IMR-90 (cell line): ENCODE results near the gene CERS5. TPM values are rescaled to one million over a fixed set of nuclear protein-coding genes. Genes with fewer than 3 reads are reported as not detected.

Experiments used
- ATAC-seq: fragments of 200-7000 bp; cut with Tn5 transposase; 2 replicates; pipeline ENCODE4 v1.9.1; 2020; ENCODE audit warnings: low read depth, mild to moderate bottlenecking, moderate library complexity
- BruUV-seq: library from RNA; stranded (reverse); fragments of 400-500 nt; replicated peaks from 2 replicates; lab custom pipeline; 2021; lab: Mats Ljungman, UMichigan
- CTCF ChIA-PET: fragments of 300-600 bp; formaldehyde crosslinking; extraction: SDS; loops from one replicate; lab custom pipeline; 2021; ENCODE audit warnings: antibody characterized with exemption; lab: Yijun Ruan, JAX
- POLR2A ChIA-PET: fragments of 300-600 bp; sonication (Branson Sonifier 250); formaldehyde crosslinking; loops from one replicate; lab custom pipeline; 2022; ENCODE audit warnings: antibody characterized with exemption; ENCODE audit not compliant: unreplicated experiment; lab: Charles Lee
- DNase-seq: peaks from one replicate; pipeline ENCODE4 v3.0.0; 2013
- H2AFZ ChIP-seq: replicated peaks from 2 replicates; pipeline ENCODE3; 2013; ENCODE audit warnings: low read length, mild to moderate bottlenecking; ENCODE audit not compliant: poor library complexity
- H2AK5ac ChIP-seq: 2 replicates; pipeline ENCODE4 v1.6.1; 2013; ENCODE audit warnings: low read depth, low read length, inconsistent platforms
- H2AK9ac ChIP-seq: replicated peaks from 2 replicates; pipeline ENCODE3; 2013; ENCODE audit warnings: mild to moderate bottlenecking, low read depth, low read length, moderate library complexity; ENCODE audit not compliant: poor library complexity
- H2BK120ac ChIP-seq: 2 replicates; pipeline ENCODE4 v1.6.1; 2013; ENCODE audit warnings: low read depth, low read length, inconsistent platforms
- H2BK15ac ChIP-seq: 3 replicates; pipeline ENCODE4 v1.6.1; 2013; ENCODE audit warnings: low read depth, low read length, inconsistent platforms
- H2BK20ac ChIP-seq: 2 replicates; pipeline ENCODE4 v1.6.1; 2013; ENCODE audit warnings: low read depth, mild to moderate bottlenecking, inconsistent platforms, low read length, moderate library complexity
- H2BK5ac ChIP-seq: 2 replicates; pipeline ENCODE4 v1.6.1; 2013; ENCODE audit warnings: mild to moderate bottlenecking, low read depth, low read length, inconsistent platforms; ENCODE audit not compliant: poor library complexity, severe bottlenecking
- H3K14ac ChIP-seq: replicated peaks from 2 replicates; pipeline ENCODE4 v1.6.1; 2013; ENCODE audit warnings: low read depth, low read length, inconsistent platforms
- H3K18ac ChIP-seq: 2 replicates; pipeline ENCODE4 v1.6.1; 2013; ENCODE audit warnings: low read depth, low read length, control low read depth
- H3K23ac ChIP-seq: 2 replicates; pipeline ENCODE4 v1.6.1; 2013; ENCODE audit warnings: low read depth, low read length, inconsistent platforms
- H3K27ac ChIP-seq: 2 replicates; pipeline ENCODE4 v1.5.1; 2013; ENCODE audit warnings: mild to moderate bottlenecking, control low read depth, low read length; ENCODE audit not compliant: insufficient read depth
- H3K27me3 ChIP-seq: 2 replicates; pipeline ENCODE4 v1.6.1; 2013; ENCODE audit warnings: low read length; ENCODE audit not compliant: control insufficient read depth, insufficient read depth
- H3K36me3 ChIP-seq: 2 replicates; pipeline ENCODE4 v1.6.1; 2013; ENCODE audit warnings: low read length, mixed read lengths; ENCODE audit not compliant: control insufficient read depth, insufficient read depth
- H3K4ac ChIP-seq: 2 replicates; pipeline ENCODE4 v1.6.1; 2013; ENCODE audit warnings: low read depth, low read length, inconsistent platforms
- H3K4me1 ChIP-seq: 2 replicates; pipeline ENCODE4 v1.6.1; 2013; ENCODE audit warnings: low read length, mixed read lengths; ENCODE audit not compliant: control insufficient read depth, insufficient read depth
- H3K4me2 ChIP-seq: 2 replicates; pipeline ENCODE4 v1.6.1; 2013; ENCODE audit warnings: low read depth, mild to moderate bottlenecking, control low read depth, low read length, moderate library complexity
- H3K4me3 ChIP-seq: 2 replicates; pipeline ENCODE4 v1.5.1; 2013; ENCODE audit warnings: low read depth, mild to moderate bottlenecking, control low read depth, low read length, moderate library complexity; ENCODE audit not compliant: insufficient read depth
- H3K56ac ChIP-seq: 2 replicates; pipeline ENCODE4 v1.6.1; 2013; ENCODE audit warnings: low read length, inconsistent platforms; ENCODE audit not compliant: insufficient read depth; ENCODE audit errors: extremely low read depth
- H3K79me1 ChIP-seq, 2 experiments: 2 replicates each; pipeline ENCODE4 v1.6.1; 2013; ENCODE audit warnings: low read length in 2 of 2, inconsistent platforms in 1 of 2, low read depth in 1 of 2
- H3K9ac ChIP-seq: 2 replicates; pipeline ENCODE4 v1.6.1; 2013; ENCODE audit warnings: low read depth, low read length, control low read depth
- H3K9me1 ChIP-seq: 2 replicates; pipeline ENCODE4 v1.6.1; 2013; ENCODE audit warnings: low read length, inconsistent platforms; ENCODE audit not compliant: insufficient read depth
- H3K9me3 ChIP-seq: 2 replicates; pipeline ENCODE4 v1.6.1; 2013; ENCODE audit warnings: low read length; ENCODE audit not compliant: control insufficient read depth, insufficient read depth
- H4K20me1 ChIP-seq: 2 replicates; pipeline ENCODE4 v1.6.1; 2013; ENCODE audit warnings: low read length, inconsistent platforms; ENCODE audit not compliant: insufficient read depth
- H4K5ac ChIP-seq: 2 replicates; pipeline ENCODE4 v1.6.1; 2013; ENCODE audit warnings: mild to moderate bottlenecking, low read depth, low read length, control low read depth
- H4K8ac ChIP-seq, 2 experiments: 2 replicates each; pipeline ENCODE4 v1.6.1; 2013; ENCODE audit warnings: low read depth in 2 of 2, low read length in 2 of 2, control low read depth in 1 of 2, inconsistent platforms in 1 of 2
- H4K91ac ChIP-seq: 2 replicates; pipeline ENCODE4 v1.6.1; 2013; ENCODE audit warnings: low read depth, low read length, inconsistent platforms; ENCODE audit not compliant: insufficient read depth
- BHLHE40 ChIP-seq: fragments of 150-350 bp; IDR thresholded peaks from 2 replicates; pipeline ENCODE4 v1.6.1; 2016; ENCODE audit warnings: mild to moderate bottlenecking, low read depth, low read length
- CEBPB ChIP-seq: IDR thresholded peaks from 2 replicates; pipeline ENCODE4 v1.6.1; 2012; ENCODE audit warnings: low read depth, low read length, improper control_type of control experiment
- CHD1 ChIP-seq: IDR thresholded peaks from 2 replicates; pipeline ENCODE4 v1.6.1; 2012; ENCODE audit warnings: low read depth, low read length, improper control_type of control experiment
- CTCF ChIP-seq: conservative IDR thresholded peaks from 2 replicates; pipeline ENCODE4 v1.5.1; 2012; ENCODE audit warnings: mild to moderate bottlenecking, low read depth, low read length, improper control_type of control experiment
- ELK1 ChIP-seq: fragments of 150-350 bp; IDR thresholded peaks from 2 replicates; pipeline ENCODE4 v1.6.1; 2016; ENCODE audit warnings: low read depth, mild to moderate bottlenecking, low read length, moderate library complexity, borderline replicate concordance
- FOS ChIP-seq: fragments of 150-350 bp; IDR thresholded peaks from 2 replicates; pipeline ENCODE4 v1.6.1; 2016; ENCODE audit warnings: low read depth, low read length
- MAFK ChIP-seq: IDR thresholded peaks from 2 replicates; pipeline ENCODE4 v1.6.1; 2012; ENCODE audit warnings: low read depth, low read length, improper control_type of control experiment
- MAZ ChIP-seq: IDR thresholded peaks from 2 replicates; pipeline ENCODE4 v1.6.1; 2012; ENCODE audit warnings: low read depth, mild to moderate bottlenecking, low read length, improper control_type of control experiment, moderate library complexity, borderline replicate concordance
- MXI1 ChIP-seq: IDR thresholded peaks from 2 replicates; pipeline ENCODE4 v1.6.1; 2012; ENCODE audit warnings: low read depth, mild to moderate bottlenecking, low read length, moderate library complexity, borderline replicate concordance
- NFE2L2 ChIP-seq: fragments of 150-350 bp; IDR thresholded peaks from 2 replicates; pipeline ENCODE4 v1.6.1; 2016; ENCODE audit warnings: low read depth, mild to moderate bottlenecking, low read length
- POLR2A ChIP-seq: IDR thresholded peaks from 2 replicates; pipeline ENCODE4 v1.6.1; 2012; ENCODE audit warnings: mild to moderate bottlenecking, low read depth, low read length
- RAD21 ChIP-seq: IDR thresholded peaks from 2 replicates; pipeline ENCODE4 v1.6.1; 2012; ENCODE audit warnings: low read length, improper control_type of control experiment
- RCOR1 ChIP-seq: IDR thresholded peaks from 2 replicates; pipeline ENCODE4 v1.6.1; 2012; ENCODE audit warnings: mild to moderate bottlenecking, low read length, improper control_type of control experiment; ENCODE audit not compliant: insufficient replicate concordance
- RFX5 ChIP-seq: IDR thresholded peaks from 2 replicates; pipeline ENCODE4 v1.8.0; 2012; ENCODE audit warnings: low read depth, mild to moderate bottlenecking, low read length, moderate library complexity
- SMC3 ChIP-seq: fragments of 150-350 bp; IDR thresholded peaks from 2 replicates; pipeline ENCODE4 v1.6.1; 2016; ENCODE audit warnings: low read depth, mild to moderate bottlenecking, antibody characterized with exemption, low read length, moderate library complexity
- WGBS, 2 experiments: methylation state at CpG; one replicate each; pipeline versions ENCODE4 v1.1.5 to v1.1.7; 2013; ENCODE audit warnings: missing lambda C conversion rate in 2 of 2; ENCODE audit not compliant: insufficient read length in 1 of 2; ENCODE audit errors: extremely low coverage in 2 of 2; 5-methylcytosine and 5-hydroxymethylcytosine counted together
- dilution Hi-C: fragments of 300-500 bp; cut with HindIII; formaldehyde crosslinking; loops from one replicate; pipeline ENCODE4 v1.14.3; 2018; ENCODE audit warnings: low sequenced_read_pairs; ENCODE audit not compliant: unreplicated experiment
- in situ Hi-C: fragments of 300-500 bp; cut with MboI; formaldehyde crosslinking; loops from 3 replicates; pipeline ENCODE4 v1.14.3; 2019; ENCODE audit warnings: low sequenced_read_pairs, inconsistent platforms, mixed read lengths
- intact Hi-C: fragments of 100-400 bp; cut with micrococcal nuclease; formaldehyde crosslinking; loops from 2 replicates; pipeline ENCODE4 v1.10.0; 2022
- polyA plus RNA-seq, 3 experiments: library from polyadenylated mRNA; depleted of rRNA; stranded (reverse); fragments of >200 nt; gene quantifications; 2 replicates each; pipeline ENCODE4 v1.2.3, GENCODE V29; 2012; ENCODE audit warnings: low replicate concordance in 1 of 3
- total RNA-seq: library from RNA; depleted of rRNA; stranded (reverse); fragments of >200 nt; gene quantifications from 2 replicates; pipeline ENCODE4 v1.2.3, GENCODE V29; 2012
- TF ChIP-seq, protein P1 (sequence below): fragments of 150-350 bp; IDR thresholded peaks from 2 replicates; pipeline ENCODE4 v1.6.1; 2017; ENCODE audit warnings: mild to moderate bottlenecking, antibody characterized with exemption, low read length, low read depth

The CERS5 gene
- total and polyA plus RNA-seq, 2 of the 4 experiments (the other 2 are of a cell fraction) = 40.3 to 60.3 TPM

- Histone ChIP-seq H3K23ac (no peak overlapping the region), H3K14ac (no peak overlapping the region), H3K4ac (no peak overlapping the region), H3K27me3 (peaks cover 4% of the 10 kb centered on the region; the same call in 1 of the 2 replicates), H3K4me1 (peaks cover 13% of the 10 kb centered on the region), H3K27ac (no peak overlapping the region), H4K5ac (no peak overlapping the region), H4K91ac (no peak overlapping the region), H2BK15ac (no peak overlapping the region), H3K56ac (no peak overlapping the region), H3K4me2 (no peak overlapping the region), H4K20me1 (no peaks in the 10 kb centered on the region), H3K9me3 (no peaks in the 10 kb centered on the region), H3K36me3 (peaks cover 5% of the 10 kb centered on the region; the same call in 1 of the 2 replicates), H2AK9ac (no peak overlapping the region), H2BK5ac (no peak overlapping the region), H3K9ac (no peak overlapping the region), H2AFZ (no peak overlapping the region), H4K8ac (no peak overlapping the region), H2AK5ac (no peak overlapping the region), H3K18ac (no peak overlapping the region), H3K4me3 (no peak overlapping the region), H3K79me1 (no peaks in the 10 kb centered on the region), H2BK20ac (no peak overlapping the region), H3K9me1 (peaks cover 4% of the 10 kb centered on the region), H2BK120ac (no peak overlapping the region)
- WGBS, 2 experiments = no CpG with 5 or more reads among the region's 3 CpGs
- dilution Hi-C loops (no loop called here), in situ Hi-C loops (no loop called here), intact Hi-C loops (no loop called here)
- BruUV-seq = no TSS peak
- ChIA-PET CTCF (no interaction called here), POLR2A (interaction anchor here (0.6 kb wide), 1 partner anchor 59 kb away, joined by 6 read pairs; no protein-coding TSS in a partner anchor)
- no peak for TF ChIP-seq RFX5
- no peak for TF ChIP-seq SMC3
- TF ChIP-seq CEBPB = no peak
- TF ChIP-seq BHLHE40 = no peak
- TF ChIP-seq RAD21 = no peak
- TF ChIP-seq MAZ = no peak
- TF ChIP-seq, protein P1, sequence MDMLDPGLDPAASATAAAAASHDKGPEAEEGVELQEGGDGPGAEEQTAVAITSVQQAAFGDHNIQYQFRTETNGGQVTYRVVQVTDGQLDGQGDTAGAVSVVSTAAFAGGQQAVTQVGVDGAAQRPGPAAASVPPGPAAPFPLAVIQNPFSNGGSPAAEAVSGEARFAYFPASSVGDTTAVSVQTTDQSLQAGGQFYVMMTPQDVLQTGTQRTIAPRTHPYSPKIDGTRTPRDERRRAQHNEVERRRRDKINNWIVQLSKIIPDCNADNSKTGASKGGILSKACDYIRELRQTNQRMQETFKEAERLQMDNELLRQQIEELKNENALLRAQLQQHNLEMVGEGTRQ = no peak
- TF ChIP-seq CHD1 = no peak
- TF ChIP-seq FOS = no peak
- no peak for TF ChIP-seq CTCF
- no peak for TF ChIP-seq NFE2L2
- TF ChIP-seq ELK1 = no peak
- TF ChIP-seq MAFK = no peak
- no peak for TF ChIP-seq MXI1
- TF ChIP-seq RCOR1 = no peak
- no peak for TF ChIP-seq POLR2A
- ATAC-seq (no peak), DNase-seq (no peak)
Observed at GRCh38 chr12:50106907-50107306, 60.3 kb downstream of the CERS5 start.
